GM23248 (cell line): Measurements from ENCODE around the gene GAGE10.
"Not testable (repeated sequence)": the region's sequence is repeated elsewhere in the genome, so short reads cannot be mapped to it uniquely, and the experiment has no call there.

ENCODE experiments used
- EZH2 ChIP-seq: fragments of 200-600 bp; sonication (generic); IDR thresholded peaks from 2 replicates; pipeline ENCODE4 v1.6.1; 2018; ENCODE audit warnings: antibody characterized with exemption, mild to moderate bottlenecking; ENCODE audit not compliant: insufficient read depth, poor library complexity, severe bottlenecking
- EZH2phosphoT487 ChIP-seq: fragments of 200-600 bp; sonication (generic); IDR thresholded peaks from 2 replicates; pipeline ENCODE4 v1.6.1; 2018; ENCODE audit warnings: antibody characterized with exemption, moderate library complexity, mild to moderate bottlenecking, low read depth; ENCODE audit not compliant: insufficient read depth

GRCh38 chrX:49331841-49332240, 28.4 kb downstream of the GAGE10 start:
- TF ChIP-seq EZH2, EZH2phosphoT487: not testable (repeated sequence)
